Activated T-helper 1 cell treated with Interleukin-2 at 50 U/mL for 16 hours (primary cell): ENCODE results near the gene GULP1.

ENCODE experiments used
- DNase-seq: peaks from one replicate; pipeline ENCODE4 v3.0.0-alpha.2; 2020; ENCODE audit warnings: low read depth

The GULP1 gene

DNA sequence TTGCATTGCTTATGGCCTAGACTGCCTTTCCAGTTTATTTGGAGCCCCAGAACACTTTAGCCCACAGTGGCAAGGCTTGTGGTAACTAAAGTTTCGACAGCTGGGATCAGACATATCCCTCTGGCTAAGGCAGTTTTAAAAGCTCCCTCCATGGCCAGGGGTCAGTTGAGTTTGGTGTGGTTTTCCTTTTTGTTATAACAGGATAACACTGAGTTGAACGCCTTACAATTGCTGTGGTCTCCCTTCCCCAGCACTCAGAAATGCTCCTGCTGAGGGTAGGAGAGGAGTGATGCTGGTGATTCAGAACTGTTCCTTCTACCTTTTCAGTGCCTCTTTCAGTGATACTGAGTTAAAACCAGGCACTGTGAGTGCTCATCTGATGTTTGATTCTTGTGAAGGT is 182.6 kb downstream of the GULP1 start:
- DNase-seq, result no peak

DNA sequence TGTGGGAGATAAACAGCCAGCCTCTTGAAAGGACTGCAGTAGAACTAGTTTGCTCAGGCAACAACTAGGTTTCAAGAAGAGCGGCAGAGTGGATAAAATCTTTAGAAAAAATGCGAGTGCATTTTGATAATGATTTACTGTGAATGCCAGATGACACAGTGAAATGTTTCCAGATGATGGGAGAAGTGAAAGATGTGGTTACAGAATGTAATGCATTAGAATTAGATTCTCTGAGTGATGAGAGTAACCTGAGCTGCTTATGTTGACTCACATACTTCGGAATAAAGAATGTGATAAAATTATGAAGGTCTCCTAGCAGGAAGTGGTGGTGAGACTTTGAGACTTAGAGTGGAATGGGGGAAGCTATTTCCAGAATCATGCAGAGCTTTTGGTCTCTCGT is 184.3 kb downstream of the GULP1 start:
- no peak for DNase-seq

DNA sequence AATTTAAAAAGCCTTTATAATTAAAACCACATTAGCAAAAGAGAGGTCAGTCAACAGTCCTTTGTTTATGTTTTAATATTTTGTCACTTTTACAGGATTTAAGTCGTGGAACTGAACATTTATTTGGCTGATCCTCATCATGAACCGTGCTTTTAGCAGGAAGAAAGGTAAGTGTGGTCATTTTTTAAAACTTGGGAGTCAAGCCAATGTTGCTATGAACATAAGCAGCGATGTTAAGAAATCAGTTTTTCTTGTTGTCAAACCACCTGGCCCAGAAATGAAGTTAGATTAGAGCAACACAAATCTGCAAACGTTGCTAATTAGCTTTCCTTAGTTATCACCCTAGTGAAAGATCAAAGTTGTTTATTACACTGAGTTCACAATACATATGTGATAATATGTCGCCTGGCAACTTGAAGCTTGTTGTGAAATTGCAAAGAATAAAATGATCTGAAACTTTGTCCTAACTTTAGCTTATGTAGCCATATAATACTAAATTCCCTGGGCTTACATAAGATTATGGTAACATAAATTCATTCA is 186.0 kb downstream of the GULP1 start:
- DNase-seq, result no peak

DNA sequence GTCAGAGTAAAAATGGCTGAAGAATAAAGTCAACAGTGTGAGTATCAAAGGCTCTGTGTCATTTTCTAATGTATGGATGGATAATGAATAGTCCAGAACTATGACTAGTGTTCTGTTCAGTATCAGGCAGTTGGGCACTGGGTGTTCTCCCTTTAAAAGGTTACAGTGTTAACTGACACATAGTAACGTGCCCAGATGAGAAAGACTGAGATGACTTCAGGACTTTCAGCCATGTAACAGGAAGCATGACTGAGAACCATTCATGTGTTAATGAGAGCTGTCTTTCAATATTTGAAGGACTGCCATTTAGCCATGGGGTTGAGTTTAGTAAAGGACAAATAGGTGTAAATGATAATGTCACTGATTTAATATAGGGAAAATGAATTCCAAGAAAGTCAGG is 187.1 kb downstream of the GULP1 start:
- no peak for DNase-seq

DNA sequence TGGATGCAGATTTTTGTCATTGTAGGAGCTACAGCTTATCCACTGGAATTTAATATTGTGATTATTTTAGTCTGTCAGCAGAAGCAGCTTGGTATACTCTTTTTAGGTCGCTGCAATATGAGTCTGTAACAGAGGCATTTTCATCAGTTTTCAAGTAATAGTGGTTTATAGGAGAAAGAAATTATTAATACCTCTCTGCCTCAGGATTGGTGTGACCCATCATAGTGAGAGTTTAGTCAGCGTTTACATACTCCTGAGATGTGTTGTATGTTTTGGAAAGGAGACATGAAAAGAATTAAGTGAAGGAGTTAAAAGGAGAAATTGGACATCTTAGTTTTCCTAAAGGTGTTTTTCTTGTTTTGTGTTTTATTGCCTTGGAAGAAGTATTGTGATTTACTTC is 189.8 kb downstream of the GULP1 start:
- DNase-seq, result no peak

DNA sequence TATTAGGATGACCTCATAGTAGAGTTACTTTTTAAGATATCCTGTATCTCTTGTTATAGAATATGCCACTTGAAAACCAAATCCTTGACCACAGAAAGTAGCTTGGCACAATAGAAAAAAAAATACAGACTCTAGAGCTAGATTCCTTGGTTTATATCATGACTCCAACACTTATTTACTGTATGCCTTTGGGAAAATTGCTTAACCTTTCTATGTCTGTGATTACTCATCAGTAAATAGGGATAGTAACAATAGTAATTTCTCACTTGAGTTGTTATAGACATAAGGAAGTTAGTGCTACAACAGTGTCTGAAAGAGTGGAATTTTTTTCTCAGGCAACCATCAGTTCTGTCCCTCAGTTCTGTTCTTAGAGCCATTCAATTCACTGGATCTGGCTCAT is 193.8 kb downstream of the GULP1 start:
- no peak for DNase-seq

DNA sequence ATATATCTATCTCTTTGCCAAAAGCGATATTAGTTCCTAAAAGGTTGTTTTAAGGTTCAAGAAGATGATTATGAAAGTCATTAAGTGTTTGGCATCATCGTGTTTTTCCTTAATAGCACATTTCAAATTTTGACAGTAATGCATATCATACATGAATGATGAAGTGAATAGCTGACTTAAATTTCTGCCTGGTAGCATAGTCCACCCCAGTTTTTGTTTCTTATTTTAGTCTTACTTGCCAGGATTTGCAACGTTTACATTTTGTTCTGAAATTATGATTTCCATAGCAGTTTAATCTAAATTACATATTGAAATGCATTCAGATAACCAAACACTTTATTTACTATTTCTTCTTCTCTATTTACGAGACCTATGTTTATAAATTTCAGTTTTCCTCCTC is 201.1 kb downstream of the GULP1 start:
- DNase-seq, result no peak

DNA sequence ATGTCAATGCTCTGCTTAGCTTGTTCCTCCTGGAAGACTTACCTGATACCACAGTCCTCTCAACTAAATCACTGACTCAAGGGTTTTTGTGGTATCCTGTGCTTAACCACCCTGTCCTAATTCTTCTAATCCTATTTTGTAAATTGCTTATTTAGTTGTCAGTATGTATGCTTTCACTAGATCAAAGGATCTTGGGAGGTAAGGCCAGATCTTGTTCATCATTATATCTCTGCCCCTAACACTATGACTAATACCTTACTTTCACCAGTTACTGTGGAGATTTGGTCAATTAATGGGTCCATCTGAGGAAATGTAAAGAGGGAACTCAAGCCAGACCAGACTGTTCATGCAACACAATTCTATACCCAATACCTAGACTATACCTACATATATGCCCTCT is 203.2 kb downstream of the GULP1 start:
- no peak for DNase-seq

DNA sequence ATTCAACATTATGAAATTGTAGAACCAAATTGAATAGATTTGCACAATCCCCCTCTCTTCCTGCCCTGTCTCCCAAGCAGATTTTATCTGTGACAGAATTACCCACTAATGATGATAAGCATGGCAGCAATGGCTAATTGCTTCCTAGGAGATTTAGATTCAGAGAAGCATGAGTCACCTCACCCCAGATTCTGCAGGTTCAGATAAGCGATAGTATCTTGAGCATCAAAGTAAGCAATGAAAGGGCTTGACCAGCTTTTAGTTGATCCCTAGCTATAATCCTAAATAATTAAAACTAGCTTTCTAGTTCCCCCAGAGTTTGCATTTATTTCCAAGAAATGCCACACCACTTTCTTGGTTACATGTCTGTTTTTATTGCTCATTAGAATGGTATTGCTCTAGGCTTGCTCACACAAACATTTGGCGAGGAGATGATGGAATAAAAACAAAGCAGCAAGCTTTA is 204.3 kb downstream of the GULP1 start:
- DNase-seq, result no peak

DNA sequence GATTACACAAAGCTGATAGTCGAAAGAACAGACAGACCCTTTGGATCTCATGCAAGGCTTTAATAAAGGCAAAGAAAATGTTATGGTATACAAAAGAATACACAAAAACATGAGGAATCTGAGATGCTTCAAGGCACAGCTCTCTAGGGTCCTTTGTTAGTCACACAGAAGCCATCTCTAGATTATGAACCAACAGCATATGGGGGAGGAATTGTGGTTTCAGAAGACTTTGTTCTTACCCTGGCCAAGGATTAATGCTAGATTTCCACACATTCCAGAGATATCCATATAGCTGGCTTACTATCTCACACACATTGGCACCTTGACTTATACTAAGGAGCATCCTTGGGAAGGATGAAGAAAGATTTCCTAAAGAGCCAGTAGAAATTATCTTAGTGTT is 206.1 kb downstream of the GULP1 start:
- DNase-seq, result no peak

DNA sequence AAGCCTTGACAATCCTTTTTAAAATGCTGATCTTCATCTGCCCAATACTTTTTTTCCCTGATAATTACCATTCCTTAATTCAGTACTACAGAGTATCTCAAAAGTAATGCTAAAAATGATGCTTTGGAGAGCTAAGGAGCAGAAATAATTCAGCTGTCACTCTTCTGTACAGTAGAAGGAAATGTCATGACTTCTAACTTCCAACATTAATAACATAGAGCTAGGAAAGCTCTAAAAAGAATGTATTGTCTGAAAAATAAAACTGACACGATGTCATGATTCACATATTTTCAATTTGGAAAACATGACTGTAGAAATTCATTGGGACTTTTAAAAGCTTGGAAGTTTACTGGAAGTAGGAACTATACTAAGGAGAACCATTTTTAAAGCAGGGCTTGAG is 212.3 kb downstream of the GULP1 start:
- no peak for DNase-seq

DNA sequence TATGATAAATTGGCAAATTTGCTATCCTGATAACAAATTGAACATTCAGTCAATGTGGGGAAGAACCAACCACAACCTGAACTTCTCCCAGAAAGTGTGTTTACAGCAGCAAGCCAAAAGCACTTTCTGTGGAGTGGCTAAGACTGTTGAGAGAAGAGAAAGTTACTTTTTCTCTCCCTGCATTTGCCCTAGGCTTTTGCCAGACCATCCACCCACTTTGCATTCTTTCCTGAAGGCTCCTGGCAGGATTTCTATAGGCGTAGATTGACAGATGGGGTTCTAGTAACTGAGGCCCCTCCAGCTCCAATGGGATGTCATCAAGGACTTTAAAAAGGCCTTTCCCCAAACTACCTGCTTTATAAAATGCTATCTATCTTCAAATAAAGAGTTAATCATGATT is 215.2 kb downstream of the GULP1 start:
- DNase-seq, result no peak

DNA sequence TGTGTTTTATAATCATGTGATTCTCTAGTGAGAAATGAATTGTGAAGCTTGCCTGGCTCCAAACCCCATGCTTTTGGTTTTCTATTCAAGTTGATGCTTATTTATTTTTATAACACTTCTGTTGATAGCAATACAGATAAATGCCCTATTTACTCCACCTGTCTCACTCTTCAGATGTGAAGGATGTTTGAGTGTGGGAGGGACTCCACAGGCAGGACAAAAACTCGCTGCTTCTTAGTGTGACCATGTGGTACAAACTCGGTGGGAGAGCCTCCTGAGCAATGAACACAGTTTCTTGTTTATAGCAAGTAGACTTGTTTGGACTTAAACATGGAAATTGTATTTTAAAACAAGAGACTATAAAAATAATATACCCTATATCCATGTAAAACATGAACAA is 219.7 kb downstream of the GULP1 start:
- DNase-seq, result no peak

DNA sequence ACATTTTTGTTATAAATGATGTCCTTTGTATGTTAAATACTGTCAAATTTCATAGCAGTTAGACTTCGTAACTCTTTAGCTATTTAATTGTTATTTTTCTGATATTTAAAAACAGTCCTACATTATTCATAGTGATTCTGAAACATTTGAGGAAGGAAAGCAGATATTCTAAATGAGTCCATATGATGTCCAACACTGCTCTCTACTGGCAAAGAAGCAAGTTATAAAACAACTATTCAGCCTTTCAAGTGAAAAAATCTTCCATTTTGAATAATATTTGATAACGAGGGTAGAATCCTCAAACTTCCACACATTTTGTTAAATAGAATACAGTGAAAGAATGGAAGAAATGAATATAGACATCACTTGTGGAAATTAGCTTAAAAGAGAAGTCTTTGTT is 220.8 kb downstream of the GULP1 start:
- no peak for DNase-seq

DNA sequence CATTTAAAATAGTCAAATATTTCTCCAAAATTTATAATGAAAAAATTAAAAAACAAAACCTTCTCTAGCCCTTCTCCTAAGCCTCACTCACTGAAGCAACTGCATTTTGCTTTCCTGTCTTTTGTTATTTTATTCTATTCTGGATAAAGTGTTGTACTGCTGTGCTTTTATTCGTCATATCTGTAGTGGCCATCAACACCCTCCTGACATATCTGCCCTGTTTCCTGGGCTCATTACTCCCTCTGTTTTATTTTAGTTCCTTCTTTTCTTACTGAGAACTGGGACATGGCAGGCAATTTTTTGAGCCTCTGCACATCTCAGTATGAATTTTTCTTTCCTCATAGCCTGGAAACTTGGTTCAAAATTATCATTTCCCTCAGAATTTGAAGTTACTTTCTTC is 224.2 kb downstream of the GULP1 start:
- DNase-seq, result no peak

DNA sequence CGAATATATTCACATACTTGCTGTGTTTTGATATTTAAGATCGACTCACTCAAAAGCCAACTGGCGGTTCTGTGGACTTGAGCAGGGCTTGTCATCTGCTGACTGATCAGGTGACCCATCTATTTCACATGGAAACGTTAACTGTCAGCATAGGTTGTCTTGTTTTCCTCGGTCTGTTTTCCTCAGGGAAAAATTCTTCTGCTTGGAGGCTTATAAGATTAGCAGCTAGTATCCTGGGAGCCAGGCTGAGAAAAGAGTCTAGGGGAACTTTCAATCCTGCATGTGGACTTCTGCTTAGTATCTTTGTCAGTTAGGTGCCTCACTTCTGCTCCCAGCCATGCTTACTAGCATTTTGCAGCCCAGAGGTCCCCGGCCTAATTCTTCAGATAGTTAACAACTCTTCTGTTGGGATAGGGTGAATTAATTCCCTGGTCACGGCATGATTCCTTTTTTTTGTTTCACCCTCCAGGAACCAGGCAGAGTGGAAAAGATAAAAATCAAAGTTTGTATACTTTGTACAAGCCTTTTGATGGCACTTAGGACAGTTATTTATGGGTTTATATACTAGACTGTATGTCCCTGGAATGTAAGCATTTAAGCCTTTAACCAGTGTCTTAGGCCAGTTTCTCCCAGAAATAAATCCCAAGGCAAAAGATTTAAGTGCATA is 226.0 kb downstream of the GULP1 start:
- DNase-seq, result no peak

DNA sequence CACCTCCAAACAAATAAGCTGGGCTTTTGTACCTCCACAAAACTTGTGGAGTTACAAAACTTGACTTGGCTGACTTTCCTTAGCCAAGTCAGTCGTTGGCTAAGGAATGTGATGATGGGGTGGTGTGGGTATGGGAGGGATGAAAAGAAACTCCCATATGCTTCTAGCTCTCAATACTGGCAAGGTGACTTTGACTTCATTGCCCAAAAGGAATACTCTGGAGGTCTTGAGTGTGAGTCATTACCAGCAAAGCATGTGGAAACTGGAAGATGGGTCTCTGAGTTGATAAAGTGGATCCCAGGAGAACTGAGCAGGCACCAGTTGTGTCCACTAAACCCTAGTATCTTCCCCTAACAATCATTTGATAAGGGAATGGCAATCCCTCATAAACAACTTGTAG is 226.7 kb downstream of the GULP1 start:
- no peak for DNase-seq

DNA sequence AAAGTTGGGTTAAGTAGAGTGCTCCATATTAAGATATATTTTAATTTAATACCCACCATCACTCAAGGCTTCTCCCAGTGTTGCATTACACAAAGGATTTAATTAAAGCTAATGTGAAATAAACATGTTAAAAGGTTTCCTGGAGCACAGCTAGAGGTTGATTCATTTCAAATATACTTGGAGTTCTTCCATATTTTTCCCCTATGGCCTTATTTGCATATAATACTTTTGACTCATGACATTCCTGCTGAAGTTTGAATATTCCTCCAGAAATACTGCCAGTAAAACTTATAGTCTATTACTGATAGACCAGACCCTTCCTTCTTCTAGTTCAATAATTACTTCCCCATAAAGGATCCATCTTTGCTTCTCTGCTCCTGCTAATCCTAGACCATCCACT is 227.5 kb downstream of the GULP1 start:
- DNase-seq, result no peak

DNA sequence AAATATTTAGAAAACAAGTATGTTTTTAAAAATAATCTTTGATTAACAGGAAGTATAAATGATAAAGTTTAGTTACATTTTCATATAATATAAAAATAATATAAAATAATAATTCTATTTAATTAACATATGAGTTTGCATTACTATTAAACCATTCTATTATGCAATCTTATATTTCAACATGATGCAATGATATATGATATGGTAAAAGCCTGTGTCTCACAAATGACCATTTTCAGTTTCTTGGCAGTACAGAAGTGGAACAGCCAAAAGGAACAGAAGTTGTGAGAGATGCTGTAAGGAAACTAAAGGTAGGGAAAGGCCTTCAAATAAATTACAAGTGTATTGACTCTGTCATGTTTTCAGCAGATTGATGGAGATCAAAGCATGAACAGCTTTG is 230.8 kb downstream of the GULP1 start:
- DNase-seq, result no peak

DNA sequence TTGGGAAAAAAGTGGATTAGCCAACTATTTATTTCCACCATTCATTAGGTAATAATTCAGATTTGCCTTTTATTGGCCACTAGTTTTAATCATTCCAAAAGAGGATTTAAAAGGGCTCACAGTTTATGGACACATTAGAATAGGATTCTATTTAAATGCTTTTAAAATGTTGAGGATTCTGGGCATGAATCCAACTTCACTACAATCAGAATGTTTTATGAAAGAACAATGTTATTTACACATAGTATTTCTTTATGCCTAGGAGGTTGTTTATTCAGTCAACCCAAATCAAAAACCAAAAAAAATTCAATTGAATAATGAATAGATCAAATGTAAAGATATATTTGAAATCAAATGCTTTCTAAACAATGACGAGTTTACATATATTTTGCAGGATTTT is 232.2 kb downstream of the GULP1 start:
- DNase-seq, result no peak

DNA sequence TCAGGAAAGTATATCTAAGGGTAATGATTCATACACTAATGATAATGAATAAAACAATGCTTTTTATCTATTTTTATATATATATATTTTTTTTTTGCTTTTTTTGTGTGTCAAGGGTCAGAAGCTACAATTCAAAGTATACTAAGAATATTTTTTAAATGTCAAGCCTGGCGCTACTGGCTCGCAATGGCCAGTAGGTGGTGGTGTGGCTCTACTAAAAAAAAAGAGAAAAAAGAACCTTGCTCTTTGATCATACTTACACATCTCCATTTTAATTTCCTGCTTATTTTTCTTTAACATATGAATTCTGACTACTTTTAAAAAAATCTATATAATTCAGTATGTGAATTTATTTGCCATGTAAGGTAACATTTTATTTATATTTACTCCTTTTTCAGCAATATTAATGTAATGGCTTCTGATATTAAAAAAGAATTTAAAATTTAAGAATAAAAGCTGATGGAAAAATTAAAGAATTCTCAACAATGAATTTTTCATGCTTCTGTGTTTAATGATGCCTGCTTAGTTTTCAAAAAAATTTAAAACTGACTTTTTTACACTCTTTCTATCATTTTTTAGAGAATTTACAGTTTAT is 232.9 kb downstream of the GULP1 start:
- no peak for DNase-seq

DNA sequence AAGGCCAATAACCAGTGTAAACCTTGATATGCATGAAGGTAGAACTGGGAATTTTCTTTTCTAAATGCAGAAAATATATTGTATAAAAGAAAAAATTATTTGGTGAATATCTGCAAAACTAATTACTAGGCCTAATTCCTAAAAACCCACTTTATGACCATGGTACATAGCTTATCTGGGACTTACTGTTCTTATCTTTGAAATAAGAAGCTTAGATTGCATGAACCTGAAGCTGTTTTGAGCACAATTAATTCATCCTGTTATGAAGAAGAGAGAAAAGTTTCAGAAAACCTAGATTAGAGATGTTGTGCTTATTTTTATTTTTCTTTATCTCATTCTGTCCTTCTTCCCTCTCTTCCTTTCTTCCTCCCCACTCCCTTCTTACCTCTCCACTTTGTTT is 235.0 kb downstream of the GULP1 start:
- no peak for DNase-seq

DNA sequence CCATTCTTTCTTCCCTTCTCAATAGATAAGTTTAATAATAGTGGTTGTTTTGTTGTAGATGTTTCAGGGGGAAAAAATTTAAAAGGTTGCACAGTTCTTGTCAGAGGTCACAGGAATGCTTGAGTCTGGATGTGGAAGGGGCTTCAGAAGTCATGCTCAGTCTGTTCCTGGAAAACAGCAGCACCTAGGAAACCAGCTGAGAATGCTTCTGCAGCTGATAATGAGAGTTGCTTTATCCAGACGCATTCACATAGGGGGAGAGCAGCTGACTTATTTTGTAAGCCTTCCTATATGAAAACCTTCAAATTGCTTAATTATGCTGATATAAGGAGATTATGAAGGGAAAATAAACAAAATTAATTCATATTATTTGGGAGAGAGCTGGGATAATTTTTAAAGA is 235.5 kb downstream of the GULP1 start:
- no peak for DNase-seq

DNA sequence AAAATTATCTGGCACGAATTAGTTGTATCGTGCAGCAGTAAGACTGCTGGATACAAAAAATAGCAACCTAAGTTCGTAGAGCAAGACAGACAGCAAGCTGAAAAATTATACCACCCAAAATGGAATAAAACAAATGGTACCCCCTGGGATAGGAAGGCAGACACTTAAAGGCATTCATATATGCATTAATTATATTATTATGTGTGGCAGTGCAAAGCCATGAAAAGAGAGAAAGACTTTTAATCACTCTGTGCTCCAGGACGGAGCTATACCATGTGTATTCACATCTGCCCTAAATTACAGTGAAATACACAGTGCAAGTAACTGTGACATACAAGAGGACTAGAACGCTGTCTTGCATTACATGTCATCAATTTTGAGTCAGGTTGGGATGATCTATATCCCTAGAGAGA is 235.9 kb downstream of the GULP1 start:
- DNase-seq, result no peak
